PFSK-1 (cell line): ENCODE data around the gene ASS1.

Source experiments
- POLR2AphosphoS5 ChIP-seq: IDR thresholded peaks from 2 replicates; pipeline ENCODE4 v1.6.1; 2012; ENCODE audit warnings: low read depth, mild to moderate bottlenecking, control low read depth, low read length, moderate library complexity
- SIN3A ChIP-seq: IDR thresholded peaks from 2 replicates; pipeline ENCODE4 v1.6.1; 2012; ENCODE audit warnings: mild to moderate bottlenecking, low read length, moderate library complexity, borderline replicate concordance; ENCODE audit not compliant: insufficient read depth
- TF ChIP-seq, protein P1 (sequence below), 2 experiments: IDR thresholded peaks; 2 replicates each; pipeline versions ENCODE4 v1.6.1 to v1.8.0; 2011 to 2012; ENCODE audit warnings: low read depth in 2 of 2, low read length in 2 of 2, control low read depth in 1 of 2, inconsistent platforms in 1 of 2, mild to moderate bottlenecking in 1 of 2, moderate library complexity in 1 of 2; ENCODE audit not compliant: insufficient read depth in 1 of 2

GRCh38 chr9:130444565-130445221, at the start of gene ASS1:
- TF ChIP-seq SIN3A: no peak
- TF ChIP-seq, protein P1, sequence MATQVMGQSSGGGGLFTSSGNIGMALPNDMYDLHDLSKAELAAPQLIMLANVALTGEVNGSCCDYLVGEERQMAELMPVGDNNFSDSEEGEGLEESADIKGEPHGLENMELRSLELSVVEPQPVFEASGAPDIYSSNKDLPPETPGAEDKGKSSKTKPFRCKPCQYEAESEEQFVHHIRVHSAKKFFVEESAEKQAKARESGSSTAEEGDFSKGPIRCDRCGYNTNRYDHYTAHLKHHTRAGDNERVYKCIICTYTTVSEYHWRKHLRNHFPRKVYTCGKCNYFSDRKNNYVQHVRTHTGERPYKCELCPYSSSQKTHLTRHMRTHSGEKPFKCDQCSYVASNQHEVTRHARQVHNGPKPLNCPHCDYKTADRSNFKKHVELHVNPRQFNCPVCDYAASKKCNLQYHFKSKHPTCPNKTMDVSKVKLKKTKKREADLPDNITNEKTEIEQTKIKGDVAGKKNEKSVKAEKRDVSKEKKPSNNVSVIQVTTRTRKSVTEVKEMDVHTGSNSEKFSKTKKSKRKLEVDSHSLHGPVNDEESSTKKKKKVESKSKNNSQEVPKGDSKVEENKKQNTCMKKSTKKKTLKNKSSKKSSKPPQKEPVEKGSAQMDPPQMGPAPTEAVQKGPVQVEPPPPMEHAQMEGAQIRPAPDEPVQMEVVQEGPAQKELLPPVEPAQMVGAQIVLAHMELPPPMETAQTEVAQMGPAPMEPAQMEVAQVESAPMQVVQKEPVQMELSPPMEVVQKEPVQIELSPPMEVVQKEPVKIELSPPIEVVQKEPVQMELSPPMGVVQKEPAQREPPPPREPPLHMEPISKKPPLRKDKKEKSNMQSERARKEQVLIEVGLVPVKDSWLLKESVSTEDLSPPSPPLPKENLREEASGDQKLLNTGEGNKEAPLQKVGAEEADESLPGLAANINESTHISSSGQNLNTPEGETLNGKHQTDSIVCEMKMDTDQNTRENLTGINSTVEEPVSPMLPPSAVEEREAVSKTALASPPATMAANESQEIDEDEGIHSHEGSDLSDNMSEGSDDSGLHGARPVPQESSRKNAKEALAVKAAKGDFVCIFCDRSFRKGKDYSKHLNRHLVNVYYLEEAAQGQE (IDR thresholded peaks at IDR 0.05; ENCODE audit: insufficient read depth in 1 of 2, low read depth in 2 of 2, low read length in 2 of 2): no peak
- TF ChIP-seq POLR2AphosphoS5: no peak
